Retina (tissue), 1 donor: Measurements from ENCODE around the gene ZNF534.
"Not testable (repeated sequence)": the region's sequence is repeated elsewhere in the genome, so short reads cannot be mapped to it uniquely, and the experiment has no call there.

Experiments
- DNase-seq: peaks from one replicate; pipeline ENCODE4 v3.0.0-alpha.2; 2016

ZNF534 gene

GRCh38 chr19:52500474-52500873 is 71.5 kb downstream of the ZNF534 start:
- DNase-seq: not testable (repeated sequence)

- not testable (repeated sequence) for DNase-seq
Measured at GRCh38 chr19:52500991-52501390, 72.0 kb downstream of the ZNF534 start.
